Ectodermal cell (in vitro differentiated cells): Measurements from ENCODE around the gene SEC31A.
"Not testable (repeated sequence)": the region's sequence is repeated elsewhere in the genome, so short reads cannot be mapped to it uniquely, and the experiment has no call there.

Experiments
- H3K27ac ChIP-seq: 2 replicates; pipeline ENCODE4 v1.7.0; 2013; ENCODE audit warnings: mild to moderate bottlenecking, low read depth, low read length; ENCODE audit not compliant: insufficient read depth, poor library complexity, severe bottlenecking
- H3K27me3 ChIP-seq: 2 replicates; pipeline ENCODE4 v1.7.0; 2013; ENCODE audit warnings: mild to moderate bottlenecking, low read length; ENCODE audit not compliant: insufficient read depth, control insufficient read depth, poor library complexity, severe bottlenecking
- H3K36me3 ChIP-seq: one replicate; pipeline ENCODE4 v1.7.0; 2013; ENCODE audit warnings: low read length; ENCODE audit not compliant: control insufficient read depth, insufficient read depth
- H3K4me1 ChIP-seq: one replicate; pipeline ENCODE4 v1.7.0; 2013; ENCODE audit warnings: low read length; ENCODE audit not compliant: control insufficient read depth, insufficient read depth
- H3K4me3 ChIP-seq: 2 replicates; pipeline ENCODE4 v1.7.0; 2013; ENCODE audit warnings: low read depth, low read length, control low read depth; ENCODE audit not compliant: insufficient read depth
- H3K9me3 ChIP-seq: 2 replicates; pipeline ENCODE4 v1.7.0; 2013; ENCODE audit warnings: mild to moderate bottlenecking, low read length, moderate library complexity; ENCODE audit not compliant: control insufficient read depth
- WGBS, 2 experiments: methylation state at CpG; one replicate each; pipeline ENCODE4 v1.1.7; 2013; ENCODE audit warnings: missing lambda C conversion rate in 2 of 2; 5-methylcytosine and 5-hydroxymethylcytosine counted together

Gene SEC31A

DNA sequence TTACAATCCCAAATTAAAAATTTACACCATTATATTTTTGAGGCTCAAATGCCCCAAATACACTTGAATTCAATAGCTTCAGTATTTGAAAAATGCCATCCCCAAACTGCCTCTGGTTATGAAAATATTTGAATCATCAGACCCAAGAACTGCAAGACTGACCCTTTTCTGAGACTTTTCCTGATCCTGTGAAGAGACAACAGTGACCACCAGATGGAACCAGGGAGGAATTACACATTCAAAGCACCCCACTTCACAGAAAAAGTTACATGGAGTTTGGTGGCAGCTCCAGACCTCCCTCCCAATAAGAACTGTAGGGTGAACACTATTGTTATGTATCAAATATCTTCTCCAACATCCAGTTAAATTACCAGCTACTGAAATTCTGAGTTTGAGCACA, 48.4 kb downstream of the SEC31A start:
- Histone ChIP-seq H3K4me3 (no peak overlapping the region), H3K36me3 (peaks cover 28% of the 10 kb centered on the region)

GRCh38 chr4:82839624-82840023, 51.3 kb downstream of the SEC31A start:
- H3K4me3 ChIP-seq: no peak overlapping the region
- no peaks in the 10 kb centered on the region for H3K27me3 ChIP-seq
- no peaks in the 10 kb centered on the region for H3K4me1 ChIP-seq
- H3K9me3 ChIP-seq: no peaks in the 10 kb centered on the region
- peaks cover 28% of the 10 kb centered on the region for H3K36me3 ChIP-seq
- WGBS, 2 experiments: 100% methylated on average over 1 of the region's 1 CpG
- H3K27ac ChIP-seq: no peak overlapping the region

More for the DNA sequence above, 48.4 kb downstream of the SEC31A start:
- Histone ChIP-seq H3K27ac (no peak overlapping the region), H3K27me3 (no peaks in the 10 kb centered on the region), H3K4me1 (no peaks in the 10 kb centered on the region), H3K9me3 (no peaks in the 10 kb centered on the region)

DNA sequence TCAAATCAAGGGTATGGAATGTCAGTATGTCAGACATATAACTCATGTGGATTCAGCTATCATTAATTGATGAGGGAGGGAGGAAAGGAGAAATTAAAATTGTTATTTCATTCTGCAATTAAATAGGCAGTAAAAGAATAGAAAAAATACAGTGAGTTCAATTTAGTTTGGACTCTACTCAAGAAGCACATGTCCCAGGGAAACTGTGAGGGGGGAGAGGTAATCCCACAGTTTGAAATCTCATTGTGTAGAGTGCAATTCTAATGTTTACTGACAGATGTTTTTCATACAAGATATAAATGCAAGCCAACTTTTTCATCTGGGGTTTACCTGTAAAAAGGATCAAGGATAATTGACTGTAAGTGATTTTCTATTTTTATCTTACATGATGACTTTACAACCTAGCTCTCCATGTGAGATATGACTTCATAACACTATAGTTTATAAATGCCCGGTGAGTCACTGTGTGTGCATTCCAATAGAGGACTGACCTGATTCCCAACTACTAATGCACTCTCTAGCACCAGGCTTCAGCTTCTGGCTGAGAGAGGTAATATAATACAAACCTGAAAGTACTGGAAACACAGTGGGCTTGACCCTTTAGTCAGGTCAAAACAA, 57.1 kb downstream of the SEC31A start:
- H3K36me3 ChIP-seq: peaks cover 3% of the 10 kb centered on the region

GRCh38 chr4:82833060-82833459, 57.9 kb downstream of the SEC31A start:
- H3K27ac ChIP-seq, H3K36me3 ChIP-seq, H3K4me3 ChIP-seq, H3K4me1 ChIP-seq, H3K9me3 ChIP-seq, H3K27me3 ChIP-seq: not testable (repeated sequence)
- 73 to 96% methylated on average over 2 to 4 of the region's 4 CpGs for WGBS, 2 experiments

More for the DNA sequence above, 57.1 kb downstream of the SEC31A start:
- Histone ChIP-seq H3K4me3 (no peak overlapping the region), H3K27me3 (no peaks in the 10 kb centered on the region), H3K27ac (no peak overlapping the region), H3K4me1 (no peaks in the 10 kb centered on the region), H3K9me3 (no peaks in the 10 kb centered on the region)
- 100% methylated on average over 1 of the region's 1 CpG for WGBS, 2 experiments

GRCh38 chr4:82825425-82825824, 65.5 kb downstream of the SEC31A start:
- no peaks in the 10 kb centered on the region for H3K9me3 ChIP-seq
- H3K27me3 ChIP-seq: no peaks in the 10 kb centered on the region
- 93 to 96% methylated on average over 3 of the region's 3 CpGs for WGBS, 2 experiments
- no peak overlapping the region for H3K27ac ChIP-seq
- no peaks in the 10 kb centered on the region for H3K4me1 ChIP-seq
- H3K4me3 ChIP-seq: no peak overlapping the region
- H3K36me3 ChIP-seq: peaks cover 40% of the 10 kb centered on the region

DNA sequence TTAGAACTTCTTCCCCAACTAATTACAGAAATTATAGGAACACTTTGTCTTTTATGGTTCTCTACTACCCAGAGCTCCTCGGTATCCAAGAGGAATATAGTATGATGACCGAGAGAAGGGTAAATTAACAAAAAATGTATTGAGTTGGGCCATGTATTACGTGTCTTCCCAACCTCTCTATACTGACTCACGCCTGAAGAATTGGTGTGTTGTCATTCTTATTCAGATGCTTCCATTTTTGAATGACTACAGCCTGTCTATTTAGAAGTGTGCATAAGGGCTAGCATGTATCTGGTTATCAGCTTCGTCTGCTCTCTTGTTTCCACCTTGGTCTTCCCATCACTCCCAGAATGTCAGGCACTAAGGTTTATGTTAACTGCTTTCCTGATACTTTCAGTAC, 67.9 kb downstream of the SEC31A start:
- H3K27me3 ChIP-seq: no peaks in the 10 kb centered on the region
- H3K36me3 ChIP-seq: peaks cover 30% of the 10 kb centered on the region
- no peak overlapping the region for H3K27ac ChIP-seq
- WGBS, 2 experiments: 94 to 99% methylated on average over 5 of the region's 5 CpGs
- H3K4me1 ChIP-seq: no peaks in the 10 kb centered on the region
- H3K4me3 ChIP-seq: no peak overlapping the region
- H3K9me3 ChIP-seq: no peaks in the 10 kb centered on the region

DNA sequence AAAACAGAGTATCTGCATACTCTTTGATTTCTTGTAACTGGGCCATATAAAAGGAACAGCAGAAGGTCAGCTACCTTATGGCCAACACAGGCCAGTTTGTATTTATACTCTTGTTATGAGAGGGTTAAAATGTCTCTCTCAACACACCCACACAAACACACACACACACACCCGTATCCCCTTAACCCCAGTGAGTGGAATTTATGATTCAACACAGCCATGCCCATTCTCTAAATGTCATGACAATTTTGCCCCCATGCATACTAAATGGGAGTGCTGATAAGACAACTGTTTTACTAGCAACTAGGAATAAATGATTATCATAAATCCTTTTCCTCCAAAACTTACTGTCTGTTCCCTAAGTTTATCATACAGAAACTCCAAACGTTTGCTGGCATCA, 70.3 kb downstream of the SEC31A start:
- 83 to 85% methylated on average over 1 to 2 of the region's 2 CpGs for WGBS, 2 experiments
- Histone ChIP-seq H3K27ac (no peak overlapping the region), H3K4me1 (no peaks in the 10 kb centered on the region), H3K4me3 (no peak overlapping the region), H3K36me3 (peaks cover 21% of the 10 kb centered on the region), H3K27me3 (no peaks in the 10 kb centered on the region), H3K9me3 (no peaks in the 10 kb centered on the region)

GRCh38 chr4:82818664-82819662, 72.0 kb downstream of the SEC31A start:
- no peak overlapping the region for H3K27ac ChIP-seq
- WGBS, 2 experiments: 88 to 94% methylated on average over 2 of the region's 2 CpGs
- H3K4me1 ChIP-seq: peaks cover 7% of the 10 kb centered on the region
- no peak overlapping the region for H3K4me3 ChIP-seq
- H3K27me3 ChIP-seq: no peaks in the 10 kb centered on the region
- H3K9me3 ChIP-seq: no peaks in the 10 kb centered on the region
- peaks cover 9% of the 10 kb centered on the region for H3K36me3 ChIP-seq

- 93 to 97% methylated on average over 6 of the region's 6 CpGs for WGBS, 2 experiments
- not testable (repeated sequence) for H3K4me1 ChIP-seq, H3K9me3 ChIP-seq, H3K27ac ChIP-seq, H3K4me3 ChIP-seq, H3K27me3 ChIP-seq, H3K36me3 ChIP-seq
These were observed 74.1 kb downstream of the SEC31A start for GRCh38 chr4:82816874-82817273.

DNA sequence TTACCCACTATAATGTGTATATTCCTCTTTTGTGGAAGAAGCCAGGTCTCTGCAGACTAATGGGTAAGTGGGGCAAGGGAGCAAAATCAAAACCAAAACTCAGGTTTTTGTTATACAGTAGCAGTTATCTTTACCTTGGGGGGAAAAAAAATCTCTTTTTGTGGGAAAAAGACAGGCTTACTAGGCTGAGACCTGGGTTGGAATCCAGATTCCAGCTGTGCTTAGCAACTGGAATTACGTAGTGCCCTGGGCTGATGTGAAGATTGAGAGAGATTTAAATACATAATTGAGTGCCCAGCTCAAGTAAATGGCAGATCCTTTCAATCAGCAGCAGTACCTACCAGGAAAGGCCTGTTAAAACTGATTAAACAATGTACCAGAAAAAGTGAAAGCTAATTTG, 76.9 kb downstream of the SEC31A start:
- Histone ChIP-seq H3K4me1 (peaks cover 10% of the 10 kb centered on the region), H3K9me3 (no peaks in the 10 kb centered on the region), H3K4me3 (no peak overlapping the region), H3K36me3 (no peaks in the 10 kb centered on the region), H3K27me3 (peaks cover 15% of the 10 kb centered on the region), H3K27ac (no peak overlapping the region)
- WGBS, 2 experiments: 41 to 48% methylated on average over 1 of the region's 1 CpG
